Gastroesophageal sphincter (tissue), 4 donors: ENCODE data around the gene RNF180. TPM values are rescaled to one million over a fixed set of nuclear protein-coding genes. Genes with fewer than 3 reads are reported as not detected.

Source experiments
- ATAC-seq: fragments of 150-250 bp; one replicate; pipeline ENCODE4 v1.9.1; 2016; ENCODE audit warnings: mild to moderate bottlenecking, moderate library complexity
- H3K27ac ChIP-seq, 4 donors: fragments of 200-600 bp; sonication (generic) in 3 of 4; 1 replicate in 3 of 4; 2 replicates in 1 of 4; pipeline ENCODE4 v1.5.1; 2016 to 2019
- H3K27me3 ChIP-seq: fragments of 200-600 bp; sonication (generic); one replicate; pipeline ENCODE4 v1.5.1; 2019
- H3K36me3 ChIP-seq, 2 donors: fragments of 200-600 bp; sonication (generic); one replicate each; pipeline ENCODE4 v1.5.1; 2019; ENCODE audit warnings: control low read depth in 1 of 2
- H3K4me1 ChIP-seq, 3 donors: fragments of 200-600 bp; sonication (generic); 1 replicate in 2 of 3; 2 replicates in 1 of 3; pipeline ENCODE4 v1.5.1; 2016 to 2019; ENCODE audit warnings: control low read depth in 2 of 3
- H3K4me3 ChIP-seq, 2 donors: fragments of 200-600 bp; sonication (generic); one replicate each; pipeline ENCODE4 v1.5.1; 2019; ENCODE audit warnings: mild to moderate bottlenecking in 1 of 2, moderate library complexity in 1 of 2
- H3K9me3 ChIP-seq, 3 donors: fragments of 200-600 bp; sonication (generic); one replicate each; pipeline ENCODE4 v1.5.1; 2017 to 2019; ENCODE audit warnings: control low read depth in 2 of 3
- CTCF ChIP-seq, 4 experiments: fragments of 200-600 bp in 2 of 4; fragments of 450-650 bp in 2 of 4; sonication (generic) in 1 of 4; IDR thresholded peaks; one replicate each; pipeline ENCODE4 v1.5.1; 2017 to 2019; ENCODE audit warnings: antibody characterized with exemption in 4 of 4, mild to moderate bottlenecking in 2 of 4, moderate library complexity in 2 of 4
- EP300 ChIP-seq: sonication (generic); formaldehyde crosslinking; IDR thresholded peaks from one replicate; pipeline ENCODE4 v1.6.1; 2017; ENCODE audit warnings: antibody characterized with exemption, mild to moderate bottlenecking
- POLR2A ChIP-seq, 2 donors: fragments of 450-650 bp; IDR thresholded peaks; one replicate each; pipeline ENCODE4 v1.6.1; 2017; ENCODE audit warnings: antibody characterized with exemption in 2 of 2, mild to moderate bottlenecking in 2 of 2, moderate library complexity in 1 of 2
- POLR2AphosphoS5 ChIP-seq: sonication (generic); formaldehyde crosslinking; IDR thresholded peaks from one replicate; pipeline ENCODE4 v1.6.1; 2017; ENCODE audit warnings: antibody characterized with exemption
- WGBS, 2 donors: methylation state at CpG; one replicate each; pipeline ENCODE4 v1.1.5; 2018; ENCODE audit warnings: low coverage in 1 of 2; 5-methylcytosine and 5-hydroxymethylcytosine counted together
- total RNA-seq, 4 donors: library from RNA; depleted of rRNA; stranded (reverse); fragments of >200 nt; gene quantifications; one replicate each; pipeline ENCODE4 v1.1.0, GENCODE V29; 2016

Gene RNF180
- total RNA-seq, 4 donors from 2014 or later: 22.0 to 41.6 (median 25.3) TPM

GRCh38 chr5:64144425-64145215, 21.0 kb upstream of the RNF180 start:
- 30 to 43% methylated on average over 1 of the region's 1 CpG for WGBS, 2 donors
- H3K27me3 ChIP-seq: no peaks in the 10 kb centered on the region
- no peaks in the 10 kb centered on the region for H3K36me3 ChIP-seq
- no peaks in the 10 kb centered on the region for H3K9me3 ChIP-seq
- ATAC-seq: no peak
- peak overlapping the region in 2 of 4 donors; percentile 9 to 41 for H3K27ac ChIP-seq
- peaks cover 0 to 36% (median 6%) of the 10 kb centered on the region in 3 donors for H3K4me1 ChIP-seq
- H3K4me3 ChIP-seq: no peak overlapping the region
- TF ChIP-seq POLR2AphosphoS5 (peak; percentile 25), EP300 (no peak), POLR2A (IDR thresholded peaks at IDR 0.05) (no peak)

GRCh38 chr5:64145216-64145895, 20.3 kb upstream of the RNF180 start:
- WGBS, 2 donors: 3 to 15% methylated on average over 4 of the region's 4 CpGs
- Histone ChIP-seq H3K4me3 (no peak overlapping the region), H3K27ac (peak overlapping the region in 3 of 4 donors; percentile 9 to 41 (median 11)), H3K9me3 (no peaks in the 10 kb centered on the region), H3K27me3 (no peaks in the 10 kb centered on the region), H3K4me1 (peaks cover 0 to 36% (median 6%) of the 10 kb centered on the region in 3 donors), H3K36me3 (no peaks in the 10 kb centered on the region)
- ATAC-seq: no peak
- no peak for TF ChIP-seq POLR2AphosphoS5
- no peak for TF ChIP-seq CTCF (IDR thresholded peaks at IDR 0.05)
- TF ChIP-seq EP300: no peak
- no peak for TF ChIP-seq POLR2A (IDR thresholded peaks at IDR 0.05)

- H3K27ac ChIP-seq: no peak overlapping the region
- no peaks in the 10 kb centered on the region for H3K27me3 ChIP-seq
- H3K4me1 ChIP-seq: peaks cover 0 to 36% (median 6%) of the 10 kb centered on the region in 3 donors
- 83 to 88% methylated on average over 2 of the region's 2 CpGs for WGBS, 2 donors
- no peaks in the 10 kb centered on the region for H3K9me3 ChIP-seq
- no peak for ATAC-seq
- no peak overlapping the region for H3K4me3 ChIP-seq
- H3K36me3 ChIP-seq: no peaks in the 10 kb centered on the region
- TF ChIP-seq POLR2AphosphoS5 (no peak), CTCF (IDR thresholded peaks at IDR 0.05) (no peak)
Measured at GRCh38 chr5:64147379-64147778, 18.3 kb upstream of the RNF180 start.

- 8 to 11% methylated on average over 6 to 7 of the region's 7 CpGs for whole genome bisulfite sequencing, 2 donors
- TF ChIP-seq EP300 (no peak), POLR2AphosphoS5 (no peak), CTCF (IDR thresholded peaks at IDR 0.05) (peak; percentile 63 to 79 (median 74))
- Histone ChIP-seq H3K36me3 (no peaks in the 10 kb centered on the region), H3K27me3 (no peaks in the 10 kb centered on the region), H3K9me3 (peaks cover 0 to under 1% (median 0%) of the 10 kb centered on the region in 3 donors), H3K4me3 (no peak overlapping the region), H3K4me1 (peaks cover 0 to 36% (median 6%) of the 10 kb centered on the region in 3 donors), H3K27ac (no peak overlapping the region)
- ATAC-seq: peak; percentile 45
Measured at GRCh38 chr5:64147849-64148441, 17.7 kb upstream of the RNF180 start.

- H3K4me3 ChIP-seq: no peak overlapping the region
- no peaks in the 10 kb centered on the region for H3K27me3 ChIP-seq
- peaks cover 0 to 28% (median 6%) of the 10 kb centered on the region in 3 donors for H3K4me1 ChIP-seq
- peaks cover 0 to 11% (median 0%) of the 10 kb centered on the region in 3 donors for H3K9me3 ChIP-seq
- no peak overlapping the region for H3K27ac ChIP-seq
- TF ChIP-seq POLR2AphosphoS5: no peak
- TF ChIP-seq CTCF (IDR thresholded peaks at IDR 0.05): no peak
- no peak for TF ChIP-seq POLR2A (IDR thresholded peaks at IDR 0.05)
- no peak for TF ChIP-seq EP300
- no peaks in the 10 kb centered on the region for H3K36me3 ChIP-seq
- no peak for ATAC-seq
Measured at GRCh38 chr5:64149268-64149667, 16.4 kb upstream of the RNF180 start.
